ENCODE measurements around the gene SLC30A3. TPM values are rescaled to one million over a fixed set of nuclear protein-coding genes. Genes with fewer than 3 reads are reported as not detected.

The SLC30A3 gene
- total and polyA plus RNA-seq, 2 experiments from 2014 or later = 84.7 to 111 TPM

DNA sequence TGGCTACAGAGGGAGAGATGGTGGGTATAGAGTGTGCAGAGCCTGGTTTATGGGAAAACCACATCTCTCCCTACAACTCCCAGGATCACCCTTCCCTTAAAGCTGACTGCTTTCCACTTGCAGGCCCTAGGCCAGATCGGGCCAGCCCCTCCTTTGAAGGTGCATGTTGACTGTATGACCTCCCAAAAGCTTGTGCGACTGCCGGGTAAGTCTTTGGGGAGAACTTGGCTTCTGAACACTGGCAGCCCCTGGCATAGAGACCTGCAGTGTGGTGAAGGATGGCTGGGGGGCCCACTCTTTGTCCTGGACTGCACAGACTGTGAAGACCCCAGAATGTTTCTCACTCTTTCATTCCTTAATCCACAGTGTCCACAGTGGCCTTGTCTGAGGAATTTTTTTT lies 26.2 kb downstream of the SLC30A3 start:
- Histone ChIP-seq H3K36me3 (peaks cover 58% of the 10 kb centered on the region), H3K4me3 (no peak overlapping the region), H3K9me3 (ENCODE audit: low read depth) (no peaks in the 10 kb centered on the region), H3K4me1 (ENCODE audit: low read depth) (no peaks in the 10 kb centered on the region), H3K27me3 (no peaks in the 10 kb centered on the region), H3K27ac (no peak overlapping the region)
- TF ChIP-seq CTCF (IDR thresholded peaks at IDR 0.05; ENCODE audit: low read depth, low read length) = no peak
- no peak for DNase-seq (ENCODE audit: low read depth in 1 of 2, low spot score in 1 of 2)

GRCh38 chr2:27236136-27236535 lies 26.7 kb downstream of the SLC30A3 start:
- H3K27ac ChIP-seq = no peak overlapping the region
- no peaks in the 10 kb centered on the region for H3K27me3 ChIP-seq
- no peaks in the 10 kb centered on the region for H3K4me1 ChIP-seq (ENCODE audit: low read depth)
- no peaks in the 10 kb centered on the region for H3K9me3 ChIP-seq (ENCODE audit: low read depth)
- no peak for TF ChIP-seq CTCF (IDR thresholded peaks at IDR 0.05; ENCODE audit: low read depth, low read length)
- no peak overlapping the region for H3K4me3 ChIP-seq
- H3K36me3 ChIP-seq = peaks cover 57% of the 10 kb centered on the region
- DNase-seq (ENCODE audit: low read depth in 1 of 2, low spot score in 1 of 2) = no peak

GRCh38 chr2:27233341-27233740 lies 29.5 kb downstream of the SLC30A3 start:
- DNase-seq (ENCODE audit: low read depth in 1 of 2, low spot score in 1 of 2) = no peak
- Histone ChIP-seq H3K27ac (no peak overlapping the region), H3K9me3 (ENCODE audit: low read depth) (no peaks in the 10 kb centered on the region), H3K36me3 (peaks cover 56% of the 10 kb centered on the region), H3K4me3 (no peak overlapping the region), H3K4me1 (ENCODE audit: low read depth) (no peaks in the 10 kb centered on the region), H3K27me3 (no peaks in the 10 kb centered on the region)
- no peak for TF ChIP-seq CTCF (IDR thresholded peaks at IDR 0.05; ENCODE audit: low read depth, low read length)

DNA sequence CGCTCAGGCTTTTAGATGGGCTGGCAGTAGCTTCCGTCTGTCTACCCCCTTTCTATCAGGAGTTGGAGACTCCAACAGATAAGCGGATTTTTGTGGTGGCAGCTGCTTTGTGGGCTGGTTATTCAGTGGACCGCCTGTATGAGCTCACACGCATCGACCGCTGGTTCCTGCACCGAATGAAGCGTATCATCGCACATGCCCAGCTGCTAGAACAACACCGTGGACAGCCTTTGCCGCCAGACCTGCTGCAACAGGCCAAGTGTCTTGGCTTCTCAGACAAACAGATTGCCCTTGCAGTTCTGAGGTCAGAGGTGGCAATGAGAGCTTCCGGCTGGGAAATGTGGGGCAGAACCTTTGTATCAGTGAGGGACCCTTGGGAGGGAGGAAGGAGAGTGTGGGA lies 30.9 kb downstream of the SLC30A3 start:
- no peaks in the 10 kb centered on the region for H3K4me1 ChIP-seq (ENCODE audit: low read depth)
- no peaks in the 10 kb centered on the region for H3K9me3 ChIP-seq (ENCODE audit: low read depth)
- peaks cover 66% of the 10 kb centered on the region for H3K36me3 ChIP-seq
- H3K4me3 ChIP-seq = no peak overlapping the region
- H3K27ac ChIP-seq = no peak overlapping the region
- TF ChIP-seq CTCF (IDR thresholded peaks at IDR 0.05; ENCODE audit: low read depth, low read length) = no peak
- no peaks in the 10 kb centered on the region for H3K27me3 ChIP-seq
- no peak for DNase-seq (ENCODE audit: low read depth in 1 of 2, low spot score in 1 of 2)

DNA sequence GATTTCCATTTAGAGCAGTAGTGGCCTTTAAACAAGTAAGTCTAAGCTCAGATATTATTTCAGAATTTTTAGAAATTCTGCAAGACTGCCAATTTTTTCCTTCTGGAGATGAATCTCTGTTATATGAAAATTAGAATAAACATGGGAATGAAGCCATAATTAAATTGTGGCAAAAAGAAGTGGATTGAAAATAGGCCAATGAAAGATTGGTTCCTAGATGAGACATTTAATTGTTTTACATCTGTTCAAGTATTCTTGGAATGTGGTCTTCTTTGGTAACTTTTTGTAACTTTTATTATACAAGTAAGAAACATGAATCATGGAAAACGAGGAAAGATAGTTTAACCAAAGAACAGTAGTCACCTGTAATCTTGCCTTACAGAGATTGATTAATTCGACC lies 35.3 kb downstream of the SLC30A3 start:
- Histone ChIP-seq H3K4me3 (no peak overlapping the region), H3K4me1 (ENCODE audit: low read depth) (no peaks in the 10 kb centered on the region), H3K27ac (no peak overlapping the region), H3K9me3 (ENCODE audit: low read depth) (no peaks in the 10 kb centered on the region), H3K36me3 (peaks cover 62% of the 10 kb centered on the region), H3K27me3 (no peaks in the 10 kb centered on the region)
- no peak for TF ChIP-seq CTCF (IDR thresholded peaks at IDR 0.05; ENCODE audit: low read depth, low read length)
- DNase-seq (ENCODE audit: low read depth in 1 of 2, low spot score in 1 of 2) = no peak

DNA sequence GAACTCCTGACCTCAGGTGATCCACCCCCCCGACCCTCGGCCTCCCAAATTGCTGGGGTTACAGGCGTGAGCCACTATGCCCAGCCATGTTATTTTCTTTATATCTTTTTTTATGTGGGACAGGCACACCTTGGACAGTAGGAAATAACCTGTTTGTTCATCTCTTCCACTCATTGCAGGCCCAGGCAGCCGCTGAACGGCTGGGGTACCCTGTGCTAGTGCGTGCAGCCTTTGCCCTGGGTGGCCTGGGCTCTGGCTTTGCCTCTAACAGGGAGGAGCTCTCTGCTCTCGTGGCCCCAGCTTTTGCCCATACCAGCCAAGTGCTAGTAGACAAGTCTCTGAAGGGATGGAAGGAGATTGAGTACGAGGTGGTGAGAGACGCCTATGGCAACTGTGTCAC lies 37.3 kb downstream of the SLC30A3 start:
- H3K4me3 ChIP-seq = no peak overlapping the region
- peaks cover 60% of the 10 kb centered on the region for H3K36me3 ChIP-seq
- no peak overlapping the region for H3K27ac ChIP-seq
- no peak for DNase-seq (ENCODE audit: low read depth in 1 of 2, low spot score in 1 of 2)
- TF ChIP-seq CTCF (IDR thresholded peaks at IDR 0.05; ENCODE audit: low read depth, low read length) = no peak
- no peaks in the 10 kb centered on the region for H3K27me3 ChIP-seq
- H3K4me1 ChIP-seq (ENCODE audit: low read depth) = no peaks in the 10 kb centered on the region
- no peaks in the 10 kb centered on the region for H3K9me3 ChIP-seq (ENCODE audit: low read depth)

All from cardiac muscle cell (in vitro differentiated cells and primary cell).